K562 (cell line): ENCODE data around the gene TMEM203. TPM values are rescaled to one million over a fixed set of nuclear protein-coding genes. Genes with fewer than 3 reads are reported as not detected.

Source experiments
- ATAC-seq: fragments of 200-7000 bp; cut with Tn5 transposase; 3 replicates; pipeline ENCODE4 v1.9.1; 2020; ENCODE audit warnings: moderate library complexity
- BruUV-seq: library from RNA; stranded (reverse); fragments of 400-500 nt; replicated peaks from 2 replicates; lab custom pipeline; 2021; lab: Mats Ljungman, UMichigan
- CTCF ChIA-PET: fragments of 300-600 bp; formaldehyde crosslinking; extraction: SDS; loops from one replicate; lab custom pipeline; 2021; ENCODE audit warnings: low intra/inter-chr PET ratio; lab: Yijun Ruan, JAX
- POLR2A ChIA-PET: fragments of 300-600, 350-650 bp; sonication (Branson Sonifier 250); formaldehyde crosslinking; extraction: SDS; loops from one replicate; lab custom pipeline; 2021; ENCODE audit warnings: antibody characterized with exemption, inconsistent platforms; lab: Yijun Ruan, JAX
- DNase-seq, 4 experiments: peaks; one replicate each; pipeline versions ENCODE4 v3.0.0 to v3.0.0-alpha.2; 2011 to 2018; ENCODE audit warnings: low spot score in 3 of 4, mixed read lengths in 3 of 4; ENCODE audit errors: extremely low read depth in 1 of 4
- FAIRE-seq: peaks from 2 replicates; lab custom pipeline; 2011; peaks lifted over from hg19 to GRCh38; lab: Jason Lieb, UNC
- H2AFZ ChIP-seq: 2 replicates; pipeline ENCODE4 v1.6.0; 2011; ENCODE audit warnings: low read depth, low read length, control low read depth, inconsistent platforms
- H3K27ac ChIP-seq: fragments of 200-600 bp; 3 replicates; pipeline ENCODE4 v1.8.0; 2011; ENCODE audit warnings: low read depth, mild to moderate bottlenecking, control low read depth, inconsistent platforms, low read length, moderate library complexity, mixed read lengths; ENCODE audit errors: extremely low read depth
- H3K27me3 ChIP-seq, 2 experiments: fragments of 300-600 bp in 1 of 2; 2 replicates in 1 of 2; 3 replicates in 1 of 2; pipeline versions ENCODE4 v1.6.0 to v1.8.0; 2011; ENCODE audit warnings: inconsistent platforms in 2 of 2, low read length in 2 of 2, mild to moderate bottlenecking in 1 of 2, mixed read lengths in 1 of 2, moderate library complexity in 1 of 2; ENCODE audit not compliant: control insufficient read depth in 2 of 2, insufficient read depth in 2 of 2
- H3K36me3 ChIP-seq: fragments of 300-600 bp; 3 replicates; pipeline ENCODE4 v1.8.0; 2011; ENCODE audit warnings: mild to moderate bottlenecking, low read length, inconsistent platforms; ENCODE audit not compliant: control insufficient read depth, insufficient read depth
- H3K4me1 ChIP-seq, 2 experiments: fragments of 200-600 bp in 1 of 2; replicated peaks in 1 of 2; 2 replicates in 1 of 2; 3 replicates in 1 of 2; pipeline versions ENCODE4 v1.5.1 to v1.8.0; 2011; ENCODE audit warnings: inconsistent platforms in 2 of 2, low read length in 2 of 2, mild to moderate bottlenecking in 1 of 2, mixed read lengths in 1 of 2, moderate library complexity in 1 of 2; ENCODE audit not compliant: control insufficient read depth in 2 of 2, insufficient read depth in 2 of 2
- H3K4me2 ChIP-seq: 2 replicates; pipeline ENCODE4 v1.6.1; 2011; ENCODE audit warnings: low read length, control low read depth, inconsistent platforms, mixed read lengths; ENCODE audit not compliant: insufficient read depth
- H3K4me3 ChIP-seq: fragments of 200-600 bp; sonication (generic), shearing (Covaris generic); 2 replicates; pipeline ENCODE4 v1.5.1; 2016; ENCODE audit warnings: control low read depth, inconsistent platforms
- H3K79me2 ChIP-seq: fragments of 200-600 bp; 3 replicates; pipeline ENCODE4 v1.8.0; 2011; ENCODE audit warnings: low read length, inconsistent platforms; ENCODE audit not compliant: control insufficient read depth, insufficient read depth
- H3K9ac ChIP-seq, 2 experiments: 2 replicates each; pipeline versions ENCODE4 v1.6.0 to v1.6.1; 2011; ENCODE audit warnings: low read depth in 2 of 2, low read length in 2 of 2, control low read depth in 1 of 2, inconsistent platforms in 1 of 2, mild to moderate bottlenecking in 1 of 2, mixed read lengths in 1 of 2; ENCODE audit not compliant: insufficient read depth in 1 of 2
- H3K9me1 ChIP-seq: one replicate; pipeline ENCODE4 v1.6.0; 2011; ENCODE audit warnings: inconsistent platforms, mild to moderate bottlenecking, low read length, moderate library complexity; ENCODE audit not compliant: control insufficient read depth, insufficient read depth
- H3K9me3 ChIP-seq: replicated peaks from 2 replicates; pipeline ENCODE4 v1.5.1; 2011; ENCODE audit warnings: low read depth, low read length, inconsistent platforms; ENCODE audit not compliant: control insufficient read depth, insufficient read depth
- H4K20me1 ChIP-seq: replicated peaks from 2 replicates; pipeline ENCODE4 v1.6.1; 2011; ENCODE audit warnings: low read length, inconsistent platforms, mixed read lengths; ENCODE audit not compliant: control insufficient read depth, insufficient read depth
- ELF4 ChIP-seq: fragments of 450-650 bp; formaldehyde crosslinking; IDR thresholded peaks from 2 replicates; pipeline ENCODE4 v1.4.0; 2022; ENCODE audit warnings: missing genetic modification characterization
- NUFIP1 ChIP-seq: fragments of 450-650 bp; IDR thresholded peaks from 2 replicates; pipeline ENCODE4 v1.6.1; 2018; ENCODE audit not compliant: partially characterized antibody
- POLR2B ChIP-seq: fragments of 450-650 bp; IDR thresholded peaks from 2 replicates; pipeline ENCODE4 v1.6.1; 2018; ENCODE audit warnings: low read depth; ENCODE audit not compliant: partially characterized antibody
- PTBP1 ChIP-seq: fragments of 200-400 bp; formaldehyde crosslinking; IDR thresholded peaks from 2 replicates; pipeline ENCODE4 v1.6.1; 2017; ENCODE audit warnings: low read depth, low read length
- SAP30 ChIP-seq: fragments of 200-600 bp; sonication (generic); IDR thresholded peaks from 2 replicates; pipeline ENCODE4 v1.6.1; 2012; ENCODE audit warnings: borderline replicate concordance, low read depth, mild to moderate bottlenecking, moderate library complexity, low read length, control low read depth, inconsistent platforms; ENCODE audit not compliant: insufficient read depth, poor library complexity, severe bottlenecking
- SIN3B ChIP-seq: fragments of 450-650 bp; IDR thresholded peaks from 2 replicates; pipeline ENCODE4 v1.6.1; 2017; ENCODE audit warnings: low read depth, mild to moderate bottlenecking, moderate library complexity
- SMARCC2 ChIP-seq: fragments of 450-650 bp; IDR thresholded peaks from 2 replicates; pipeline ENCODE4 v1.6.1; 2017; ENCODE audit warnings: antibody characterized with exemption, moderate library complexity, mild to moderate bottlenecking, low read depth
- SREBF1 ChIP-seq: fragments of 150-350 bp; IDR thresholded peaks from 2 replicates; pipeline ENCODE4 v1.6.1; 2014; ENCODE audit warnings: antibody characterized with exemption, low read depth, low read length, borderline replicate concordance
- TAF7 ChIP-seq: fragments of 450-650 bp; IDR thresholded peaks from 2 replicates; pipeline ENCODE4 v1.6.1; 2016; ENCODE audit warnings: missing genetic modification characterization, missing compliant biosample characterization
- TEAD4 ChIP-seq, 2 experiments: sonication (generic) in 1 of 2; formaldehyde crosslinking in 1 of 2; IDR thresholded peaks; 2 replicates each; pipeline versions ENCODE4 v1.6.1 to v1.8.0; 2012 to 2022; ENCODE audit warnings: borderline replicate concordance in 1 of 2, inconsistent platforms in 1 of 2, low read length in 1 of 2, mild to moderate bottlenecking in 1 of 2, missing genetic modification reagents in 1 of 2
- ZBTB11 ChIP-seq, 3 experiments: fragments of 200-800 bp in 1 of 3; fragments of 250-450 bp in 1 of 3; fragments of 450-650 bp in 1 of 3; sonication (Bioruptor Pico) in 1 of 3; sonication (Bioruptor generic) in 1 of 3; formaldehyde crosslinking in 1 of 3; IDR thresholded peaks; 2 replicates each; pipeline versions ENCODE4 v1.6.1 to v1.8.0; 2016 to 2022; ENCODE audit warnings: mild to moderate bottlenecking in 2 of 3, missing genetic modification characterization in 2 of 3, missing compliant biosample characterization in 1 of 3, moderate library complexity in 1 of 3
- ZNF124 ChIP-seq: sonication (generic); formaldehyde crosslinking; IDR thresholded peaks from 2 replicates; pipeline ENCODE4 v1.8.1; 2022; ENCODE audit warnings: missing genetic modification reagents
- ZNF282 ChIP-seq: sonication (generic); formaldehyde crosslinking; IDR thresholded peaks from 2 replicates; pipeline ENCODE4 v1.8.1; 2023; ENCODE audit warnings: missing genetic modification reagents
- ZNF75A ChIP-seq: fragments of 450-650 bp; formaldehyde crosslinking; IDR thresholded peaks from 2 replicates; pipeline ENCODE4 v1.4.0; 2020; ENCODE audit warnings: mild to moderate bottlenecking
- WGBS: fragments of 100-300 bp; shearing (Covaris generic); methylation state at CpG from one replicate; pipeline ENCODE4 v1.1.6; 2016; ENCODE audit warnings: low coverage, mixed read lengths; ENCODE audit not compliant: insufficient coverage; ENCODE audit errors: missing lambda C conversion rate; 5-methylcytosine and 5-hydroxymethylcytosine counted together
- in situ Hi-C: fragments of 300-500 bp; cut with MboI; formaldehyde crosslinking; loops from 4 replicates; pipeline ENCODE4 v1.15.0; 2018; ENCODE audit warnings: inconsistent platforms, mixed read lengths
- intact Hi-C: fragments of 100-400 bp; cut with micrococcal nuclease; formaldehyde crosslinking; loops from 2 replicates; pipeline ENCODE4 v1.14.2; 2022
- polyA plus RNA-seq, 8 experiments: library from polyadenylated mRNA; depleted of rRNA in 4 of 8; stranded (reverse) in 5 of 8; unstranded in 3 of 8; fragments of >200 nt; fragmentation: Nextera tagmentation in 2 of 8; fragmentation: Illumina TruSeq in 1 of 8; extraction: Ambion mirVana in 2 of 8; extraction: Trizol in 1 of 8; gene quantifications; 2 replicates each; pipeline versions ENCODE4 v1.2.1 to v1.2.3, GENCODE V29; 2011 to 2014; ENCODE audit warnings: inconsistent platforms in 1 of 8, missing spikeins in 1 of 8
- total RNA-seq, 7 experiments: library from RNA; depleted of rRNA in 6 of 7; stranded (reverse); fragments of >200 nt in 6 of 7; fragmentation: Illumina TruSeq in 2 of 7; extraction: Trizol in 2 of 7; gene quantifications; 2 replicates each; pipeline versions ENCODE4 v1.2.1 to v1.2.3, GENCODE V29; 2011 to 2021; ENCODE audit warnings: low replicate concordance in 1 of 7

Gene TMEM203
- total and polyA plus RNA-seq, 9 of the 15 experiments (the other 6 are each of a cell fraction or from before 2014, with no cell fraction given) = 8.8 to 59.5 (median 37.6) TPM

- TF ChIP-seq ZBTB11 (CRISPR knock-in tag; IDR thresholded peaks at IDR 0.05) (peak in 1 of 3 experiments; percentile 52; a peak in 1 of 6 replicates), SIN3B (peak; percentile 48; the same call in 1 of the 2 replicates)
Observed at GRCh38 chr9:137201205-137201868, 4.1 kb downstream of the TMEM203 start (continued).

DNA sequence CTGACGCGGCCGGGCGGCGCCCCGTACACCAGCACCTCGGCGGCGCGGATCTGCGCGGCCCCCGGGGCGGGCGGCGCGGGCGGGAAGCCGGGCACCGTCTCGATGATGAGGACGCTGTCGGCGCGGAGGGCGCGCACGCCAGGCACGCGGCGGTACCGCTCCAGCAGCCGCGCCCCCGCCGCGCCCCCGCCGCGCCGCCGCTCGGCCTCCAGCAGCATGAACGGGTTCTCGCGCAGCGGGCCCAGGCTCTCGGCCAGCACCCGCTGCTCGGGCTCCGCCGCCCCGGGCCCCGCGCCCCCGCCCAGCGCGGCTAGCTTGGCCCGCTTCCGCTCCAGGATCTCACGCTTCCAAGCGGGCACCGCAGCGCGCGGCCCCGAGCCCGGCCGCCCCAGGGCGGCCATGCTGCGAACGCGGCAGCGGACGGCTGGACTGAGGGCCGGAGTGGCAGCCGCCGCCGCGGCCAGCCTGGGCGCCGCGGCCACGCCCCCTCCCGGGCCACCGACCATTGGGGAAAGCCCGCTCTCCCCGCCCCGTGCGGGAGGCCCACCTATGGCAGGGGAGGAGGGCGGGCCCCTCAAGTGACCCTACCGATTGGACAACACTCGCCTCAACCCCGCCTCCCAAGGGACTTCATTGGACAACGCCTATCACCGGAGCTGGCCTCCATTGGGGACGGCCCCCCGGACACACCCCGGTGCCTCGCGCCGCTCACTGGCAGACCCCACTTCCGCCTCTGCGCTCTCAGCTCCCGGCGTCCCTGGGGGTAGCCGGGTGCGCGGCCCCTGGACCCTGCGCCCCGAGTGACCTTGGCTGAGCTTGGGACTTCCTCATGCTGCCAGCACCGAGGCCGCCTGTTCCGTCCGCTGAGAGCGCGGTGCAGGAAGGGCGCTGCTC lies 4.9 kb downstream of the TMEM203 start, which contains the start of gene TPRN:
Gene TPRN, minus strand, starts transcription at position 431 of the 894 bp plus-strand sequence. Its CDS starts 30 bp downstream, at position 401.
- POLR2A ChIA-PET = interaction anchor here (0.5 to 5.7 kb wide), 9 partner anchors 9 to 283 kb away, joined by 3 to 56 read pairs (median 4); partner anchors contain the start of genes ANAPC2, SSNA1 and TUBB4B
- peaks cover 3% of the 10 kb centered on the region for H3K9me1 ChIP-seq
- H3K9me3 ChIP-seq = no peaks in the 10 kb centered on the region
- H3K4me3 ChIP-seq = peak within 1 kb of the TSS; percentile 52
- peak within 1 kb of the TSS; percentile 81 for H3K4me2 ChIP-seq
- ATAC-seq (peak; percentile 96), DNase-seq (peak; percentile 99 to 100 (median 100)), FAIRE-seq (peak; percentile 98)
- BruUV-seq = no TSS peak
- H3K9ac ChIP-seq = peak within 1 kb of the TSS; percentile 73 to 94
- 1% methylated on average over 39 of the region's 118 CpGs for WGBS
- in situ Hi-C loops (no loop called here), intact Hi-C loops (loop anchor here (2.0 kb wide), 1 partner anchor 18 kb away; no protein-coding TSS in a partner anchor)
- H2AFZ ChIP-seq = peak within 1 kb of the TSS; percentile 62
- H4K20me1 ChIP-seq = peaks cover 5% of the 10 kb centered on the region
- H3K36me3 ChIP-seq = peaks cover 14% of the 10 kb centered on the region; the same call in 2 of the 3 replicates
- peaks cover 31 to 86% of the 10 kb centered on the region in 2 experiments for H3K4me1 ChIP-seq
- peaks cover 80% of the 10 kb centered on the region for H3K79me2 ChIP-seq
- no peaks in the 10 kb centered on the region for H3K27me3 ChIP-seq
- CTCF ChIA-PET = no interaction called here
- peak within 1 kb of the TSS; percentile 75 for H3K27ac ChIP-seq
- TF ChIP-seq ZNF282 (CRISPR knock-in tag) (no peak), POLR2B (peak; percentile 76), PTBP1 (no peak), ZNF75A (no peak), SMARCC2 (no peak), NUFIP1 (no peak), ELF4 (CRISPR knock-in tag) (0 out of 2 replicates have a peak, but pooled peaks have one; percentile 22), TEAD4 (IDR thresholded peaks at IDR 0.05; ENCODE audit: low read length) (no peak), TEAD4 (CRISPR knock-in tag; IDR thresholded peaks at IDR 0.05; ENCODE audit: borderline replicate concordance) (no peak), SREBF1 (0 out of 2 replicates have a peak, but pooled peaks have one; percentile 25), ZNF124 (no peak), TAF7 (no peak), SAP30 (peak; percentile 58)
